GM21515 (cell line): Measurements from ENCODE around the gene ANKRD27.
A peak's percentile ranks its signal among the peaks of the same experiment; 100 is the strongest.
"Not testable (repeated sequence)": the region's sequence is repeated elsewhere in the genome, so short reads cannot be mapped to it uniquely, and the experiment has no call there.

Source experiments
- ATAC-seq: cut with Tn5 transposase; IDR thresholded peaks from one replicate; pipeline ENCODE4 v1.9.1; 2021; ENCODE audit not compliant: unreplicated experiment

ANKRD27 gene

GRCh38 chr19:32674931-32675719 is at the start of gene ANKRD27:
ANKRD27 (minus strand) TSS chr19:32675180; CDS start chr19:32659015, 16,165 bp downstream.
- peak; percentile 97 for ATAC-seq

GRCh38 chr19:32720936-32721250 is 45.9 kb upstream of the ANKRD27 start:
- no peak for ATAC-seq

- no peak for ATAC-seq
Observed at GRCh38 chr19:32720216-32720935, 45.4 kb upstream of the ANKRD27 start.

GRCh38 chr19:32719611-32720059 is 44.7 kb upstream of the ANKRD27 start, which contains the start of gene TDRD12:
TDRD12 (plus strand) TSS chr19:32719767; CDS start chr19:32720073, 306 bp downstream.
- no peak for ATAC-seq

GRCh38 chr19:32718286-32718685 is 43.3 kb upstream of the ANKRD27 start:
- no peak for ATAC-seq

GRCh38 chr19:32717496-32717895 is 42.5 kb upstream of the ANKRD27 start:
- no peak for ATAC-seq

GRCh38 chr19:32716203-32716602 is 41.2 kb upstream of the ANKRD27 start:
- not testable (repeated sequence) for ATAC-seq

- no peak for ATAC-seq
Observed at GRCh38 chr19:32711747-32712146, 36.8 kb upstream of the ANKRD27 start.

- ATAC-seq: no peak
Observed at GRCh38 chr19:32709032-32709431, 34.1 kb upstream of the ANKRD27 start.

- ATAC-seq: no peak
Observed at GRCh38 chr19:32708457-32708856, 33.5 kb upstream of the ANKRD27 start.

GRCh38 chr19:32704006-32704405 is 29.0 kb upstream of the ANKRD27 start:
- ATAC-seq: not testable (repeated sequence)

GRCh38 chr19:32702010-32702409 is 27.0 kb upstream of the ANKRD27 start:
- ATAC-seq: no peak

GRCh38 chr19:32700129-32700528 is 25.1 kb upstream of the ANKRD27 start:
- not testable (repeated sequence) for ATAC-seq

GRCh38 chr19:32696771-32697170 is 21.8 kb upstream of the ANKRD27 start:
- not testable (repeated sequence) for ATAC-seq

- not testable (repeated sequence) for ATAC-seq
Observed at GRCh38 chr19:32695506-32695905, 20.5 kb upstream of the ANKRD27 start.

GRCh38 chr19:32694851-32695250 is 19.9 kb upstream of the ANKRD27 start:
- not testable (repeated sequence) for ATAC-seq

GRCh38 chr19:32694316-32694715 is 19.3 kb upstream of the ANKRD27 start:
- not testable (repeated sequence) for ATAC-seq

GRCh38 chr19:32693151-32694108 is 18.4 kb upstream of the ANKRD27 start:
- ATAC-seq: not testable (repeated sequence)

GRCh38 chr19:32692727-32693061 is 17.7 kb upstream of the ANKRD27 start:
- ATAC-seq: no peak

- ATAC-seq: peak; percentile 62
Observed at GRCh38 chr19:32691952-32692726, 17.2 kb upstream of the ANKRD27 start.
